ENCODE data around the gene SELENOV. TPM values are rescaled to one million over a fixed set of nuclear protein-coding genes. Genes with fewer than 3 reads are reported as not detected.

The SELENOV gene
- total and polyA plus RNA-seq, 9 of the 15 experiments (the other 6 are each of a cell fraction or from before 2014, with no cell fraction given) = 0.04 to 0.09 (median 0.06) TPM; not detected in 4

GRCh38 chr19:39532233-39533002, 17.5 kb downstream of the SELENOV start, which contains the start of gene EID2B (continued):
- no peak for TF ChIP-seq SNIP1 (IDR thresholded peaks at IDR 0.05; ENCODE audit: low read depth)
- no peak for TF ChIP-seq FUS (optimal IDR thresholded peaks at IDR 0.05; ENCODE audit: low read depth, low read length)
- TF ChIP-seq, protein P1, sequence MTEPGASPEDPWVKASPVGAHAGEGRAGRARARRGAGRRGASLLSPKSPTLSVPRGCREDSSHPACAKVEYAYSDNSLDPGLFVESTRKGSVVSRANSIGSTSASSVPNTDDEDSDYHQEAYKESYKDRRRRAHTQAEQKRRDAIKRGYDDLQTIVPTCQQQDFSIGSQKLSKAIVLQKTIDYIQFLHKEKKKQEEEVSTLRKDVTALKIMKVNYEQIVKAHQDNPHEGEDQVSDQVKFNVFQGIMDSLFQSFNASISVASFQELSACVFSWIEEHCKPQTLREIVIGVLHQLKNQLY (CRISPR knock-in tag; conservative IDR thresholded peaks at IDR 0.05) = no peak
- TF ChIP-seq ZNF324 (CRISPR knock-in tag; IDR thresholded peaks at IDR 0.05) = no peak
- TF ChIP-seq U2AF1 (optimal IDR thresholded peaks at IDR 0.05; ENCODE audit: low read depth, low read length) = no peak
- no peak for TF ChIP-seq ZC3H4 (CRISPR knock-in tag; IDR thresholded peaks at IDR 0.05; ENCODE audit: borderline replicate concordance)
- TF ChIP-seq ZNF212 (CRISPR knock-in tag; IDR thresholded peaks at IDR 0.05) = no peak
- peak; percentile 52; the same call in 1 of the 2 replicates for TF ChIP-seq MAX (CRISPR knock-in tag; IDR thresholded peaks at IDR 0.05)
- TF ChIP-seq TAF9B (IDR thresholded peaks at IDR 0.05; ENCODE audit: partially characterized antibody) = no peak
- TF ChIP-seq TARDBP (IDR thresholded peaks at IDR 0.05) = no peak
- TF ChIP-seq TCF7L2 (IDR thresholded peaks at IDR 0.05; ENCODE audit: low read depth, low read length) = no peak
- no peak for TF ChIP-seq ZNF121 (CRISPR knock-in tag; conservative IDR thresholded peaks at IDR 0.05)
- no peak for TF ChIP-seq NCOA4 (IDR thresholded peaks at IDR 0.05; ENCODE audit: partially characterized antibody)
- TF ChIP-seq NR3C1 (CRISPR knock-in tag; IDR thresholded peaks at IDR 0.05) = 0 out of 2 replicates have a peak, but pooled peaks have one; percentile 51
- TF ChIP-seq NELFE (IDR thresholded peaks at IDR 0.05; ENCODE audit: insufficient read depth, insufficient read length) = no peak
- TF ChIP-seq NR4A1 (CRISPR knock-in tag; IDR thresholded peaks at IDR 0.05) = no peak
- no peak for TF ChIP-seq NR4A1 (tag; IDR thresholded peaks at IDR 0.05)
- TF ChIP-seq ELF4 (CRISPR knock-in tag; IDR thresholded peaks at IDR 0.05) = no peak
- TF ChIP-seq MLLT1 (IDR thresholded peaks at IDR 0.05) = no peak
- TF ChIP-seq ELK3 (CRISPR knock-in tag; IDR thresholded peaks at IDR 0.05) = no peak
- TF ChIP-seq ZBTB8A (IDR thresholded peaks at IDR 0.05; ENCODE audit: partially characterized antibody) = no peak
- TF ChIP-seq ZNF232 (CRISPR knock-in tag; IDR thresholded peaks at IDR 0.05) = no peak
- TF ChIP-seq BDP1 (IDR thresholded peaks at IDR 0.05; ENCODE audit: insufficient read depth, insufficient read length) = no peak
- TF ChIP-seq ETV1 (tag; conservative IDR thresholded peaks at IDR 0.05; ENCODE audit: low read depth) = no peak
- TF ChIP-seq ZNF696 (CRISPR knock-in tag; conservative IDR thresholded peaks at IDR 0.05) = no peak
- no peak for TF ChIP-seq ZNF655 (CRISPR knock-in tag; IDR thresholded peaks at IDR 0.05)

Data from K562 (cell line).